RWPE2 (cell line): ENCODE data around the gene PVR.

Experiments
- ATAC-seq: fragments of 200-7000 bp; cut with Tn5 transposase; 3 replicates; pipeline ENCODE4 v1.9.1; 2021; ENCODE audit warnings: low read depth
- DNase-seq: peaks from one replicate; pipeline ENCODE4 v3.0.0-alpha.2; 2020; ENCODE audit warnings: low spot score
- H3K27ac ChIP-seq: fragments of 450-650 bp; 2 replicates; pipeline ENCODE4 v1.5.1; 2017; ENCODE audit warnings: mild to moderate bottlenecking; ENCODE audit not compliant: poor library complexity, severe bottlenecking
- H3K27me3 ChIP-seq: fragments of 250-450 bp; sonication (Bioruptor Pico); 2 replicates; pipeline ENCODE4 v1.5.1; 2021; ENCODE audit warnings: mild to moderate bottlenecking, moderate library complexity; ENCODE audit not compliant: insufficient read depth, poor library complexity, severe bottlenecking
- H3K36me3 ChIP-seq: fragments of 250-450 bp; sonication (Bioruptor Pico); 2 replicates; pipeline ENCODE4 v1.5.1; 2020; ENCODE audit warnings: low read depth, mild to moderate bottlenecking, moderate library complexity
- H3K4me1 ChIP-seq: fragments of 250-450 bp; sonication (Bioruptor Pico); 2 replicates; pipeline ENCODE4 v1.5.1; 2021; ENCODE audit warnings: mild to moderate bottlenecking, moderate library complexity; ENCODE audit not compliant: insufficient read depth, poor library complexity, severe bottlenecking
- H3K4me3 ChIP-seq: fragments of 250-450 bp; sonication (Bioruptor Pico); 2 replicates; pipeline ENCODE4 v1.5.1; 2021; ENCODE audit warnings: mild to moderate bottlenecking, moderate library complexity; ENCODE audit not compliant: severe bottlenecking
- H3K9me3 ChIP-seq: fragments of 250-450 bp; sonication (Bioruptor Pico); 2 replicates; pipeline ENCODE4 v1.5.1; 2021; ENCODE audit warnings: mild to moderate bottlenecking, moderate library complexity; ENCODE audit not compliant: severe bottlenecking
- TF ChIP-seq, protein P1 (sequence below): fragments of 450-650 bp; IDR thresholded peaks from one replicate; pipeline ENCODE4 v1.5.1; 2017; ENCODE audit warnings: mild to moderate bottlenecking, moderate library complexity; ENCODE audit not compliant: poor library complexity, severe bottlenecking

PVR gene

DNA sequence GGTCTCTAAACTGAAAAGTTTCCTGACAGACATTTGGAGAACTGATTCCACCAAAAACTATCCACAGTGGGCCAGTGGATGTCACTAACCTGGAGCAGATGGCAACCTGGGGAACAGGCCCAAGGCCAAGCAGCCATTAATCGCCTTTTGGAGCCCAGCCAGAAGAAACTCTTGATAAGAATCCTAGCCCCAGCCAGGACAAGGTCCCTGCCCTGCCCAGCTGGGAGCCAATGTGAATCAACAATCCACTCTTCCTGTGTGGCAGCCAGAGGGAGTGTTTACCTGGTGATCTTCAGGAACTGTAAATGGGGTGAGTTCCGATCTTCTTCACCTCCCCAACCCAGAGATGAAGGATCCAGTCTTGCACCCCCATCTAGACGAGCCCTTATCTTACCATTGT lies 44.8 kb upstream of the PVR start:
- DNase-seq (no peak), ATAC-seq (no peak)
- no peaks in the 10 kb centered on the region for H3K36me3 ChIP-seq

DNA sequence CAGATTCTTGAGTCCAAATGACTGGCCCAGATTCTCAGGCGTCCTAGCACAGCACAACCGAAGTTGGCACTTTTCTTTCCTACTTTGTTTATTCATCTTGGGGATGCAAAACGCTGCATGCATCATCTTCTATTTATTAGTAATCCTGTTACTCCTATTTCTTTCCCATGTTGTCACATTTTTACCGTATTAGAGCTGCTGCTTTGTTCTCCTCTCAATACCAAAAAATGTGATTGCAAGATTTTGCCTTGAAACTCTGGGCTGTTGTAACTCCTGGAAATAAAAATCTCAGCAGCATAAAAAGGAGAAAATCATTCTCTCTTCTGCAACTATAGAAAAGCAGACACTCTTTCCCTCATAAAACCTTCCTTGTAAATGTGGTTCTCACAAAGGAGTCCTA lies 43.2 kb upstream of the PVR start:
- H3K4me1 ChIP-seq: peaks cover 12% of the 10 kb centered on the region
- H3K27ac ChIP-seq: no peak overlapping the region
- TF ChIP-seq, protein P1, sequence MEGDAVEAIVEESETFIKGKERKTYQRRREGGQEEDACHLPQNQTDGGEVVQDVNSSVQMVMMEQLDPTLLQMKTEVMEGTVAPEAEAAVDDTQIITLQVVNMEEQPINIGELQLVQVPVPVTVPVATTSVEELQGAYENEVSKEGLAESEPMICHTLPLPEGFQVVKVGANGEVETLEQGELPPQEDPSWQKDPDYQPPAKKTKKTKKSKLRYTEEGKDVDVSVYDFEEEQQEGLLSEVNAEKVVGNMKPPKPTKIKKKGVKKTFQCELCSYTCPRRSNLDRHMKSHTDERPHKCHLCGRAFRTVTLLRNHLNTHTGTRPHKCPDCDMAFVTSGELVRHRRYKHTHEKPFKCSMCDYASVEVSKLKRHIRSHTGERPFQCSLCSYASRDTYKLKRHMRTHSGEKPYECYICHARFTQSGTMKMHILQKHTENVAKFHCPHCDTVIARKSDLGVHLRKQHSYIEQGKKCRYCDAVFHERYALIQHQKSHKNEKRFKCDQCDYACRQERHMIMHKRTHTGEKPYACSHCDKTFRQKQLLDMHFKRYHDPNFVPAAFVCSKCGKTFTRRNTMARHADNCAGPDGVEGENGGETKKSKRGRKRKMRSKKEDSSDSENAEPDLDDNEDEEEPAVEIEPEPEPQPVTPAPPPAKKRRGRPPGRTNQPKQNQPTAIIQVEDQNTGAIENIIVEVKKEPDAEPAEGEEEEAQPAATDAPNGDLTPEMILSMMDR: no peak
- H3K27me3 ChIP-seq: no peaks in the 10 kb centered on the region
- H3K9me3 ChIP-seq: no peaks in the 10 kb centered on the region
- H3K4me3 ChIP-seq: no peak overlapping the region
- ATAC-seq (no peak), DNase-seq (no peak)
- H3K36me3 ChIP-seq: no peaks in the 10 kb centered on the region

More for the DNA sequence above, 44.8 kb upstream of the PVR start:
- Histone ChIP-seq H3K4me1 (peaks cover 10% of the 10 kb centered on the region), H3K4me3 (no peak overlapping the region), H3K9me3 (no peaks in the 10 kb centered on the region), H3K27ac (no peak overlapping the region), H3K27me3 (no peaks in the 10 kb centered on the region)
- TF ChIP-seq, protein P1: no peak

DNA sequence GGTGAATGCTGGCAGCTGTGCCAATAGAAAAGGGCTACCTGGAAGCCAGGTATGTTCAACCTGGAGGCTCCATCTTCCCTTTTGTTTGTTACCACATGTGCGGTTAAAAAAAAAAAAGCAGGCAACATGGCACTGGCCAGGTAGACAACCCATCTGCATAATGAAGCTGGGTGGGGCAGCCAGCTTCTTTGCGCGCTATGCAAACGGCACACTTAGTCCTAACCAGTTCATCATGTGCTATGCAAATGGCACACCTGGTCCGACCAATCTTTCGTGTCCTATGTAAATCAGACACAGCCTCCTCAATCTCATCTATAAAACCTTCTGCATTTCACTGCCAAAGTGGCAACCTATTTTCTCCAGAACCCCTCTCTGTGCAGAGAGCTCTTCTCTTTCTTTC lies 41.6 kb upstream of the PVR start:
- Histone ChIP-seq H3K27me3 (no peaks in the 10 kb centered on the region), H3K9me3 (no peaks in the 10 kb centered on the region)
- DNase-seq: no peak

DNA sequence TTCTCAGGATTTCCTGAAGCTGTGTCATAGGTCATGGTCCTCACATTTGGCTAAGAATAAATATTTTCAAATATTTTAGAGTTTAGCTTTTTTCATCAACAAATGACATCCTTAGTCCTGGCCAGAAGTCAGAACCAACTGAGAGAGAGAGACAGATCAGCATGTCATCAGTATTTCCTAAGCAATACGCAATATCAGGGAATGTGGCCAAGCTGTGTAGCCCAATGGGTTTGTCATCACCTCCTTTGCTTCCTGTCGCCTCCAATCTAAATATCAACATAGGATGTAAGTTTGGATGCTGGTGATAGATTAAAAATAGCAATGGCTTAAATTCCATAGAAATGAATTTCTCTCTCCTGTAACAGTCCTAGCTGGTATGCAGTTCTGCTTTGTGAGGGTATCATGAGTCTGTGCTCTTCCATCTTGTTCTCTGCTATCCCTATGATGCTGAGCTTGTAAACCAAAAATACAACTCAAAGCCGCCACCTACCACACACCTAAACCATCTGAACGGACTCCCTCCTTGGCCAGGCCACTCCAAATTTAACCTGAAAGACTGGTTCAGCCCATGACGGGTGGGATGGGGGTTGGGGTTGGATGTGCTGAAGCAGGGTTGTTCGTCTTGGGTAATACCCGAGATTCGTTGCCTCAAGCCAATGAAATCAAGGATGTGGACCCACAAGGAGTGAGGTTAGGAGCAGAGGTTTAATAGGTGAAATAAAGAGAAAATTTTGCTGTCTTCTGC lies 40.3 kb upstream of the PVR start:
- Histone ChIP-seq H3K27ac (peak overlapping the region; percentile 34), H3K9me3 (no peaks in the 10 kb centered on the region), H3K36me3 (no peaks in the 10 kb centered on the region), H3K27me3 (no peaks in the 10 kb centered on the region), H3K4me3 (no peak overlapping the region), H3K4me1 (peaks cover 28% of the 10 kb centered on the region)
- DNase-seq: no peak
- ATAC-seq: peak; percentile 36; the same call in 2 of the 3 replicates
- TF ChIP-seq, protein P1: no peak

More for the DNA sequence above, 41.6 kb upstream of the PVR start:
- TF ChIP-seq, protein P1: no peak
- Histone ChIP-seq H3K4me1 (peaks cover 15% of the 10 kb centered on the region), H3K4me3 (no peak overlapping the region), H3K36me3 (no peaks in the 10 kb centered on the region), H3K27ac (peak overlapping the region; percentile 34)
- ATAC-seq: peak; percentile 65; the same call in 2 of the 3 replicates

DNA sequence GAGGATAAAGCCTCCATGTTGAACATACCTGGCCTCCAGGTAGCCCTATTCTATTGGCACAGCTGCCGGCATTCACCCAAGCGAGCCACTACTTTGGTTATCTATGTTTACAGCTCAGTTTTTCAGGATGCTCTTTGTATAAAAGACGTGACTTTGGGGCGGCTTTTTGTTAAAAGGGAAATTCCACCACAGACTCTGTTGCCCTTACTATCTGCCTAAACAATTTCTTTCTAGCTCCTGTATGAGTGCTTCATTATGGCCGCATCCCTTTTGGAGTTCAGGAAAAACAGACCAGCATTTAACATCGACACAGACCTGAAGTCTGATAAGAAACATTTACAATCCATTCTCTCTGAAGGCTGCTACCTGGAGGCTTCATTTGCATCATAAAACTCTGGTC lies 39.5 kb upstream of the PVR start:
- Histone ChIP-seq H3K36me3 (no peaks in the 10 kb centered on the region), H3K4me1 (peaks cover 34% of the 10 kb centered on the region), H3K4me3 (no peak overlapping the region), H3K27ac (peak overlapping the region; percentile 34), H3K27me3 (no peaks in the 10 kb centered on the region), H3K9me3 (no peaks in the 10 kb centered on the region)
- TF ChIP-seq, protein P1: no peak
- DNase-seq (no peak), ATAC-seq (no peak)
